Stimulated activated CD4-positive, alpha-beta T cell treated with anti-CD3 and anti-CD28 coated beads, Interleukin-12 subunit alpha, Interleukin-12 subunit beta, amount 100 ng/mL, for 24 hours (primary cell): Measurements from ENCODE around the gene FN3KRP.
"Not testable (repeated sequence)": the region's sequence is repeated elsewhere in the genome, so short reads cannot be mapped to it uniquely, and the experiment has no call there.

Experiments
- DNase-seq, 2 experiments: peaks; one replicate each; pipeline ENCODE4 v3.0.0-alpha.2; 2020; ENCODE audit warnings: low read depth in 2 of 2

The FN3KRP gene

DNA sequence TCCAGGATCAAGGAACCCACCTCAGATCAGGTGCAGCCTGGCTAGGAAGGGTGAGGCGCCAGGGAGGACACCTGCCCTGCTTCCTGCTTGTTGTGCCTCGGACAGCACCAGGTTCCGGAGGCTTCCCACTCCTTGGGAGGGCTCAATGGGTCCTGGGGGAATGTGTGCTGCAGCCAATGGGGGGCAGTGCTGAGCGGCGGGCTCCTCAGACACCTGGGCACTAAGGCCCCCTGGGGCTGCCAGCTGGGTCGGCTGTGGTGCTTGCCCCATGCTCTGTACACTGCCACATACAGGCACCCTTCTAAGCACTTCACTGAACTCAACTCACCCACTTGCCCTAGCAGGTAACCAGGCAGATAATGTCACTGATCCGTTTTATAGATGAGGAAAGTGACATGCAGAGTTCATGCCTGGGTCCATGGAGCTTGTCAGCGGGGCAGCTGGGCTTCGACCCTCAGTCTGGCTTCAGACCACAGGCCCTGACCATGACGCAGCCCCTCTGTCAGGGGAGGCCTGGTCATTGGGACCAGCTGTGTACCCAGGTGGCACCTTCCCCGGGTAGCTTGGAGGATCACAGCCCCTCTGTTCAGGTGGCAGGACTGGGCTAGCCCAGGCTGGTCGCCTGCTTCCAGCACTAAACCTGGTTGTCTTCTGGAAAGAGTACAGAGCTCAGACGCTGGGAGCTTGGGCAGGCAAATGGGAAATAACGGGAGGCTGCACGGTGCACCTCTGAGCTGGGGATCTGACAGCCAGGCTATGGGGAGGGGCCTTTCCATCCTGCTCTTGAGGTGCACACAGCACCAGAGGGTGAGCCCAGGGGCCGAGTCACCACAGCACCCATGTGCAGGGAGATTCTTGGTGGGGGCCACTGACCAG, 27.1 kb downstream of the FN3KRP start:
- no peak for DNase-seq

DNA sequence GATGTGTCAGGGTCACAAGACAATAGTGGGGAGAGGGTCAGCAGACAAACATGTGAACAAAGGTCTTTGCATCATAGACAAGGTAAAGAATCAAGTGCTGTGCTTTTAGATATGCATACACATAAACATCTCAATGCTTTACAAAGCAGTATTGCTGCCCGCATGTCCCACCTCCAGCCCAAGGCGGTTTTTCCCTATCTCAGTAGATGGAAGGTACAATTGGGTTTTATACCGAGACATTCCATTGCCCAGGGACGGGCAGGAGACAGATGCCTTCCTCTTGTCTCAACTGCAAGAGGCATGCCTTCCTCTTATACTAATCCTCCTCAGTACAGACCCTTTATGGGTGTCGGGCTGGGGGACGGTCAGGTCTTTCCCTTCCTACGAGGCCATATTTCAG, 28.2 kb downstream of the FN3KRP start:
- not testable (repeated sequence) for DNase-seq

DNA sequence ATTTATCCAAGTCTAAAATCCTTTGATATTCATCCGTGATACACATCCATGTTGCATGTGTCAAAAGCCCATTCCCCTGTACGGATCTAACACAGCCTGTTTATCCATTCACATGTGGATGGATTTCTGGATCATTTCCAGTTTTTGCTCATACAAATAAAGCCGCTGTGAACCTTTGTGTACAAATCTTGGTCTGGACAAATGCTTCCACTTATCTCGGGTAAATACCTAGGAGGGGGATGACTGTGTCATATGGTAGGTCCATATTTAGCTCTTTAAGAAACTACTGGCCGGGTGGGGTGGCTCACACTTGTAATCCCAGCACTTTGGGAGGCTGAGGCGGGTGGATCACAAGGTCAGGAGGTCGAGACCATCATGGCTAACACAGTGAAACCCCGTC, 29.0 kb downstream of the FN3KRP start:
- DNase-seq: no peak

DNA sequence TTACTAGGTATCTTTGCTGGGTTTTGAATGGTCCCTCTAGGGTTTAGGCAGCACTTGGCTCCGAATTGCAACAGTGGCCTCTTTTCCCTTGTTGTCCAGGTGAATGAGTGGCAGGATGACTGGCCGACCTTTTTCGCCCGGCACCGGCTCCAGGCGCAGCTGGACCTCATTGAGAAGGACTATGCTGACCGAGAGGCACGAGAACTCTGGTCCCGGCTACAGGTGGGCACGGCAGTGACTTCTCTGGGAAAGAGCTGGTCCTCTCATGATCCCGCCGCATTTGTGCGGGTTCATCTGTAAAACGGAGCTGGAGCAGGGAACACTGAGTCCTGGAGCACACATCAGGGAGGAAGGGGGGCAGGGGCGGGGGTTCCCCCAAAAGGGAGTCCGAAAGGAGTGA, 32.2 kb downstream of the FN3KRP start:
- DNase-seq: no peak

- DNase-seq: no peak
Measured at GRCh38 chr17:82750241-82750908, 33.9 kb downstream of the FN3KRP start.

DNA sequence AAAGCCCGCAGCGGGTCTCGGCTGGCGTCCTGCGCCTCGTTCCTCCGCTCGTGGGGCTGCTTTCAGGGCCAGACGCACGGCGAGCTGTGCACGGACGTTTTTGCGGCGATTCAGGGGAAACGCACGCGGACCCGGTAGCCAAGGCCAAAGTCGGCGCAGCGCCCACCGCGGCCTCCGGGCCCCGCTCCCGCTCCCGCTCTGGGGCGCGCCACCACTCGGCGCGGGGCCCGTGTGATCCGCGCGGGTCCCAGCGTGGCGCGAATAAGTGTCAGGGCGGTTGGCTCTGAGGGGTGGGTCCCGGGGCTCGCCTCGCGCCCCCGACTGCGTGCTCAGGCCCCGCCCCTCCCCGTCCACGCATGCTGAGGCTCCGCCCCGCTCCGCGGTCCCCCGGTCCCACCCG, 34.7 kb downstream of the FN3KRP start:
- DNase-seq: no peak

- DNase-seq: peak; percentile 72 to 81
Measured at GRCh38 chr17:82751571-82752370, 35.3 kb downstream of the FN3KRP start, which contains the start of gene TBCD. Gene TBCD (plus strand): TSS chr17:82752065. CDS start chr17:82752194, 129 bp downstream.

- no peak for DNase-seq
Measured at GRCh38 chr17:82752371-82753200, 36.1 kb downstream of the FN3KRP start.

DNA sequence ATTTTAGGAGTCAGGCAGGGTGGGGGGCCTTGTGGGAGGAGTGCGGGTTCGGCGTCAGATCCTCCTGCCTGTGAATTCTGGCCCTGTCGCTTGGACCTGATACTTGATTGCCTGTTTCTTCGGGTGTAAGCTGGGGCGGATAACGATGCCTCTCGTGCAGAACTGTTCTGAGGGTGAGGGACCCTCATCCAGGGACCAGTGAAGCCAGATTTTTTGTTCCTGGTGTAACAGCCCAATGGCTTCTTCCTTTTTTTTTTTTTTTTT, 36.6 kb downstream of the FN3KRP start:
- no peak for DNase-seq

GRCh38 chr17:82754297-82755208, 38.0 kb downstream of the FN3KRP start:
- DNase-seq: no peak

DNA sequence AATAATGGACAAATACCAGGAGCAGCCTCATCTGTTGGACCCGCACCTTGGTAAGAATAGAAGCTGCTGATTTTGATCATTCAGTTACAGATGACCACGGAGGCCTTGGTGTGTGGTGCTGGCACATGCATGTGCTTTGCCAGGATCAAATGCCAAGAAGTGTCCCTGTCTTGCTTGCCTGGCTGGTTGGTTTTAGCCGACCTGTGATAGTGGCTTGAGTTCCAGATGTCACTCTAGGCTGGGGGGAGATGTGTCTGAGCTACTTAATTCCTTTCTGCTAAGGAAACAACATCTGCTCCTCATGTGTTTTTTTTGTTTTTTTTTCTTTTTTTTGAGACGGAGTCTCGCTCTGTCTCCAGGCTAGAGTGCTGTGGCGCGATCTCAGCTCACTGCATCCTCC, 39.7 kb downstream of the FN3KRP start:
- DNase-seq: no peak

GRCh38 chr17:82765371-82765770, 48.9 kb downstream of the FN3KRP start:
- no peak for DNase-seq

- DNase-seq: peak; percentile 9 to 46
Measured at GRCh38 chr17:82767041-82767754, 50.7 kb downstream of the FN3KRP start.

- DNase-seq: no peak
Measured at GRCh38 chr17:82769041-82769440, 52.5 kb downstream of the FN3KRP start.

- DNase-seq: no peak
Measured at GRCh38 chr17:82772026-82772425, 55.5 kb downstream of the FN3KRP start.

DNA sequence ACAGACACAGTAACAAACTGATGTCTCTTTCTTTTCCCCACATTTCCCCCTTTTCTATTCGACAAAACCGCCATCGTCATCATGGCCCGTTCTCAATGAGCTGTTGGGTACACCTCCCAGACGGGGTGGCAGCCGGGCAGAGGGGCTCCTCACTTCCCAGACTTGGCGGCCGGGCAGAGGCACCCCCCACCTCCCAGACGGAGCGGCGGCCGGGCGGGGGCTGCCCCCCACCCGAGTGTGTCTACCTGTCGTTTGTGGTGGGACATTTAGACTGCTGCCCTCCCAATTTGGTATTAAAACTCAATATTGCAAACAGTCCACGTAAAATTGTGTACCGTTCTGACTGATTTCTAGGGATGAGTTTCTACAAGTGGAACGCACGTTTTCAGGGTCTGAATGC, 58.0 kb downstream of the FN3KRP start:
- DNase-seq: not testable (repeated sequence)

DNA sequence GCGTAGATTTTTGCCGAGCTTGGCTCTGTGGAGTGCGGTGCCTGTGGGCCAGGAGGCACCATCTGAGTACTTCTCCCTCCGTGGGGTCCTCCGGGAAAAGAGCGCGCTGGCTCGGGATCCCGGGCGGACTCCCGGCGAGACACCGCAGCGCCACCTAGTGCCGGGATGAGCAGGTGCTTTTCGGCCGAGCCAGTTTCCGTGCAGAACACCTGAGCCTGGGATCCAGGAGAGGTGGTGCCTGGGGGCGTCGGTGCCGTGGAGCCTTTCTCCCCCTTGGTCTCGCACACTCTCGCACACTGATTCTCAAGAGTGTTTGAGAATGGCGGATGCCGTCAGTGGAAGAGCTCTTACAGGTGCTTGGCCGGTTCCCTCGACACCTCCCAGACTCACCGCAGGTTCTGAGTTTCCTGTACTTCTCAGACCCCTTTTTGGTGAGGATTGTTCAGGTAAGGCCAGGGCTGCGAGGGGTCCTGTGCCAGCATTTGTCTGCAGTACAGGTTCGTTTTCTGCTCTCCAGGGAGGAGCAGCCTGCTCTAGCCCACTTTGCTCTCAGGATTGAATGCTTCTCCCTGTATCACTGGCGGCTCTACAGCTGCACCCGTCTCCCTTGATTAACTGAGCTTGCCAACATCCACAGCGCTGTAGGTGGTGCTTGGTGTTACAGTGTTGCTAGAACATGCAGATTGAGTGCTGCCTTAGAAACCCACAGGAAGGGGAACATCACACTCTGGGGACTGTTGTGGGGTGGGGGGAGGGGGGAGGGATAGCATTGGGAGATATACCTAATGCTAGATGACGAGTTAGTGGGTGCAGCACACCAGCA, 58.7 kb downstream of the FN3KRP start:
- peak in 1 of 2 experiments; percentile 27 for DNase-seq

DNA sequence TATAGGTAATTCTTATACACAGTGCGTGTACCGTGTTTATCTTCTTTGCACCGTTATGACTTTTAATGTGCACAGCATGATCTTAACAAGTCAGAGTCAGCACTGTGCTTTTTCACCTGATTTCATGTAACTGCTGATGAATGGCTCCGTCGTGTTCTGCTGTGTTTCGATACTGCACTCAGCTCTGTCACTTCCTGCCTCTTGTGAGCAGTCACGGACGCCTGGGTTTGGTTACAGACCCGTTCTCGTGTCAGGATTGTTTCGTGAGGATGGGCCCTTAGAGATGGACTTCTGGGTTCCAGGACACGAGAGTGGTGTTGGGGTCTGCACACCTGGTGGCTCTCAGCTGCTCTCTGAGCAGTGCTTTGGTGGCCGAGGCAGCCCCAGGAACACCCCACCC, 59.9 kb downstream of the FN3KRP start:
- DNase-seq: no peak
